GM10266 (cell line): ENCODE measurements around the gene PPARG.

Experiments used
- DNase-seq: peaks from one replicate; pipeline ENCODE4 v3.0.0; 2012; ENCODE audit errors: extremely low spot score
- CTCF ChIP-seq: IDR thresholded peaks from 2 replicates; pipeline ENCODE4 v1.5.1; 2012; ENCODE audit warnings: mild to moderate bottlenecking, low read depth; ENCODE audit not compliant: control insufficient read depth, insufficient read depth; ENCODE audit errors: missing control alignments

The PPARG gene

GRCh38 chr3:12483872-12484197 is 195.0 kb downstream of the PPARG start:
- no peak for TF ChIP-seq CTCF

More at GRCh38 chr3:12483872-12484197, 195.0 kb downstream of the PPARG start:
- no peak for DNase-seq
